HepG2 (cell line): ENCODE results near the gene ELMO2. TPM values are rescaled to one million over a fixed set of nuclear protein-coding genes. Genes with fewer than 3 reads are reported as not detected.

Experiments
- ATRX ChIP-seq: sonication (generic); formaldehyde crosslinking; IDR thresholded peaks from 2 replicates; pipeline ENCODE4 v1.4.0; 2020; ENCODE audit warnings: missing genetic modification reagents, borderline replicate concordance
- DZIP1 ChIP-seq: sonication (generic); formaldehyde crosslinking; IDR thresholded peaks from 2 replicates; pipeline ENCODE4 v1.5.0; 2020; ENCODE audit warnings: mild to moderate bottlenecking, missing genetic modification reagents
- FOXM1 ChIP-seq: sonication (generic); formaldehyde crosslinking; IDR thresholded peaks from 2 replicates; pipeline ENCODE4 v1.5.0; 2020; ENCODE audit warnings: missing genetic modification reagents
- HNRNPH1 ChIP-seq: fragments of 200-400 bp; formaldehyde crosslinking; optimal IDR thresholded peaks from 2 replicates; pipeline ENCODE3; 2017; ENCODE audit warnings: mild to moderate bottlenecking, low read depth, low read length
- JDP2 ChIP-seq: sonication (generic); formaldehyde crosslinking; IDR thresholded peaks from 2 replicates; pipeline ENCODE4 v1.8.1; 2022; ENCODE audit warnings: missing genetic modification reagents, borderline replicate concordance
- NFKB2 ChIP-seq: sonication (generic); formaldehyde crosslinking; IDR thresholded peaks from 2 replicates; pipeline ENCODE4 v1.4.0; 2020; ENCODE audit warnings: missing genetic modification reagents, borderline replicate concordance
- PHB2 ChIP-seq: fragments of 450-650 bp; IDR thresholded peaks from 2 replicates; pipeline ENCODE4 v1.6.1; 2018; ENCODE audit not compliant: partially characterized antibody
- SIX4 ChIP-seq: sonication (generic); formaldehyde crosslinking; IDR thresholded peaks from 2 replicates; pipeline ENCODE4 v1.4.0; 2020; ENCODE audit warnings: missing genetic modification reagents
- SMYD3 ChIP-seq: sonication (generic); formaldehyde crosslinking; IDR thresholded peaks from 2 replicates; pipeline ENCODE4 v1.8.1; 2023; ENCODE audit warnings: mild to moderate bottlenecking, missing genetic modification reagents
- TCF7 ChIP-seq: sonication (generic); IDR thresholded peaks from 2 replicates; pipeline ENCODE4 v1.6.1; 2016; ENCODE audit warnings: antibody characterized with exemption, low read depth
- ZMYM4 ChIP-seq: sonication (generic); formaldehyde crosslinking; IDR thresholded peaks from 2 replicates; pipeline ENCODE4 v1.8.1; 2023; ENCODE audit warnings: mild to moderate bottlenecking, missing genetic modification reagents
- ZNF142 ChIP-seq: sonication (generic); formaldehyde crosslinking; IDR thresholded peaks from 2 replicates; pipeline ENCODE4 v1.4.0; 2020; ENCODE audit warnings: missing genetic modification reagents
- ZNF567 ChIP-seq: sonication (generic); formaldehyde crosslinking; IDR thresholded peaks from 2 replicates; pipeline ENCODE4 v1.8.1; 2023; ENCODE audit warnings: mild to moderate bottlenecking, missing genetic modification reagents, borderline replicate concordance
- ZNF616 ChIP-seq: sonication (generic); formaldehyde crosslinking; IDR thresholded peaks from 2 replicates; pipeline ENCODE4 v1.5.0; 2020; ENCODE audit warnings: low read depth, mild to moderate bottlenecking, missing genetic modification reagents
- ZNF790 ChIP-seq: sonication (generic); formaldehyde crosslinking; IDR thresholded peaks from 2 replicates; pipeline ENCODE4 v1.8.0; 2022; ENCODE audit warnings: missing genetic modification reagents, mild to moderate bottlenecking, borderline replicate concordance
- polyA plus RNA-seq, 8 experiments: library from polyadenylated mRNA; depleted of rRNA in 3 of 8; stranded (reverse) in 7 of 8; unstranded in 1 of 8; fragments of >200 nt; fragmentation: Illumina TruSeq in 4 of 8; extraction: Trizol in 4 of 8; gene quantifications; 2 replicates each; pipeline versions ENCODE4 v1.2.1 to v1.2.3, GENCODE V29; 2011 to 2016; ENCODE audit warnings: low read depth in 4 of 8, missing spikeins in 1 of 8, mixed read lengths in 1 of 8; ENCODE audit not compliant: insufficient read depth in 1 of 8
- total RNA-seq, 5 experiments: library from RNA; depleted of rRNA; stranded (reverse); fragments of >200 nt; fragmentation: Illumina TruSeq; extraction: Trizol; gene quantifications; 2 replicates each; pipeline ENCODE4 v1.2.3, GENCODE V29; 2016; ENCODE audit warnings: low read depth in 1 of 5
- TF ChIP-seq, protein P1 (sequence below): sonication (generic); formaldehyde crosslinking; IDR thresholded peaks from 2 replicates; pipeline ENCODE4 v1.4.0; 2020; ENCODE audit warnings: missing genetic modification reagents, borderline replicate concordance
- TF ChIP-seq, protein P2 (sequence below): IDR thresholded peaks from 2 replicates; pipeline ENCODE4 v1.6.1; 2012; ENCODE audit warnings: low read depth, low read length, improper control_type of control experiment

Gene ELMO2
- total and polyA plus RNA-seq, 2 of the 13 experiments (the other 11 are each of a cell fraction or from before 2014, with no cell fraction given): 30.6 to 35.7 TPM

DNA sequence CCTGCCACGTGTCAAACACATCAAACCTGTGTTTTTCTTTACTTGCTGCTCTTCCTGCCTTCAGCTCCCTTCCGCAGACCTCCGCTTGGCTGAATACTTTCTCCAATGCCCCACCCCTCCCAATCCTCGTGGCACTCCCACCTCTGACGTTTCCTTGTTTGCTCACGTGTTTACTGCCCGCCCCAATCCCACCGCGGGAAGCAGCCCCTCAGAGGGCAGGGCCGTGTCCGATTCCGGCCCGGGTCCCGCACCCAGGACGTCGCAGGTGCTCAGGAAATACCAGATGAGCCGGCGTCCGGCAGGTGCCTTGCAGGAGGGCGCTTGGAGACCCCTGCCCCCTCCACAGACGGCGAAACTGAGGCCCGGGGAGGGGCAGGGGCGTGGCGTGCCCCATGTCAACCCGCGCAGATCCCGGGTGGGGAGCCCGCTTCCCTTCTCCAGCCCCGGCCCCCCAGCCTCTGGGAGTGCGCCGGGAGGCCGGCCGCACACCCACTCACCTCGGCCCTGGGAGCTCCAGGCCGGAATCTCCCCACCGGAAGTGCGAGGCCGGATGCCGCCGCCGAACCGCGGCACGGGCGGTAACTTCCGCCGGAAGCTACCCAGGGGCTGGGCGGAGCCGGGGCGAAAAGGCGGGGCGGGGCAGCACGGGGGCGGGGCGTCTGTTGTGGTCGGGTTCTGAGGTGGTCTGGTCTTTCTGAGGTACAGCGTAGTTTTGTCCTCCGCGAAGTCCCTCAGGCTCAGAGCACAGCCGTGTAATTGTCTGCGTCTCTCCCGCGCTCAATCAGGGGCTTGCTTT, 42.3 kb downstream of the ELMO2 start (continued):
- TF ChIP-seq DZIP1 (CRISPR knock-in tag): peak; percentile 91
- TF ChIP-seq NFKB2: peak; percentile 98
- peak; percentile 99 for TF ChIP-seq ZNF567 (CRISPR knock-in tag)
- TF ChIP-seq SMYD3: peak; percentile 93; the same call in 1 of the 2 replicates
- TF ChIP-seq HNRNPH1: no peak
- peak; percentile 87; the same call in 1 of the 2 replicates for TF ChIP-seq ZNF790
- no peak for TF ChIP-seq ATRX (CRISPR knock-in tag)
- peak; percentile 10; the same call in 1 of the 2 replicates for TF ChIP-seq FOXM1 (CRISPR knock-in tag)
- TF ChIP-seq ZMYM4: peak; percentile 90
- TF ChIP-seq ZNF142 (CRISPR knock-in tag): peak; percentile 86
- TF ChIP-seq ZNF616 (CRISPR knock-in tag): peak; percentile 69; the same call in 1 of the 2 replicates
- TF ChIP-seq, protein P1, sequence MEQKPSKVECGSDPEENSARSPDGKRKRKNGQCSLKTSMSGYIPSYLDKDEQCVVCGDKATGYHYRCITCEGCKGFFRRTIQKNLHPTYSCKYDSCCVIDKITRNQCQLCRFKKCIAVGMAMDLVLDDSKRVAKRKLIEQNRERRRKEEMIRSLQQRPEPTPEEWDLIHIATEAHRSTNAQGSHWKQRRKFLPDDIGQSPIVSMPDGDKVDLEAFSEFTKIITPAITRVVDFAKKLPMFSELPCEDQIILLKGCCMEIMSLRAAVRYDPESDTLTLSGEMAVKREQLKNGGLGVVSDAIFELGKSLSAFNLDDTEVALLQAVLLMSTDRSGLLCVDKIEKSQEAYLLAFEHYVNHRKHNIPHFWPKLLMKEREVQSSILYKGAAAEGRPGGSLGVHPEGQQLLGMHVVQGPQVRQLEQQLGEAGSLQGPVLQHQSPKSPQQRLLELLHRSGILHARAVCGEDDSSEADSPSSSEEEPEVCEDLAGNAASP (CRISPR knock-in tag): no peak; the same call in 1 of the 2 replicates
- TF ChIP-seq SIX4 (CRISPR knock-in tag): peak; percentile 7
- TF ChIP-seq, protein P2, sequence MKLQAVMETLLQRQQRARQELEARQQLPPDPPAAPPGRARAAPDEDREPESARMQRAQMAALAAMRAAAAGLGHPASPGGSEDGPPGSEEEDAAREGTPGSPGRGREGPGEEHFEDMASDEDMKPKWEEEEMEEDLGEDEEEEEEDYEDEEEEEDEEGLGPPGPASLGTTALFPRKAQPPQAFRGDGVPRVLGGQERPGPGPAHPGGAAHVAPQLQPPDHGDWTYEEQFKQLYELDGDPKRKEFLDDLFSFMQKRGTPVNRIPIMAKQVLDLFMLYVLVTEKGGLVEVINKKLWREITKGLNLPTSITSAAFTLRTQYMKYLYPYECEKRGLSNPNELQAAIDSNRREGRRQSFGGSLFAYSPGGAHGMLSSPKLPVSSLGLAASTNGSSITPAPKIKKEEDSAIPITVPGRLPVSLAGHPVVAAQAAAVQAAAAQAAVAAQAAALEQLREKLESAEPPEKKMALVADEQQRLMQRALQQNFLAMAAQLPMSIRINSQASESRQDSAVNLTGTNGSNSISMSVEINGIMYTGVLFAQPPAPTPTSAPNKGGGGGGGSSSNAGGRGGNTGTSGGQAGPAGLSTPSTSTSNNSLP: 0 out of 2 replicates have a peak, but pooled peaks have one; percentile 10
- no peak for TF ChIP-seq PHB2
- TF ChIP-seq TCF7: no peak
- peak; percentile 84; the same call in 1 of the 2 replicates for TF ChIP-seq JDP2 (CRISPR knock-in tag)
